HFF-Myc (cell line): ENCODE measurements around the gene RABL3.

Experiments
- DNase-seq: peaks from one replicate; pipeline ENCODE4 v3.0.0-alpha.2; 2011; ENCODE audit warnings: low read depth; ENCODE audit errors: extremely low read depth
- H3K4me3 ChIP-seq: replicated peaks from 2 replicates; pipeline ENCODE4 v1.5.1; 2011; ENCODE audit warnings: low read depth, mild to moderate bottlenecking, control low read depth, low read length
- CTCF ChIP-seq: IDR thresholded peaks from 2 replicates; pipeline ENCODE4 v1.5.1; 2012; ENCODE audit warnings: mild to moderate bottlenecking, low read depth, low read length, control low read depth; ENCODE audit errors: missing control alignments

The RABL3 gene

DNA sequence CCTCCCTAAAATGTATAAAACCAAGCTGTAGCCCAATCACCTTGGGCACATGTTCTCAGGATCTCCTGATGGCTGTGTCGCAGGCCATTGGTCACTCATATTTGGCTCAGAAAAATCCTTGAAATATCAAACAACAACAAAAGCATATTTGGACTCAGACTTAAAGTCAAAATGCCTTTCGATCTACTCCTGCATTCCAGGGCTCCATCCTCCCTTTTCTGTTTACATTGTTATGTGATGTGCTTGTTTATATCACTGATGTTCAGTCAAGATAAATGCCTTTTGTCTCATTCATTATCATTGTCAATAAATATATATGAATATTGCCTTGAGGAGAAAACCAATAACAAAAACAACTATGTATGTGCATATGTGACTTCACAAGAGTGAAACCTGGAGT, 92.0 kb downstream of the RABL3 start:
- H3K4me3 ChIP-seq, result no peak overlapping the region
- DNase-seq, result no peak
- no peak for TF ChIP-seq CTCF

DNA sequence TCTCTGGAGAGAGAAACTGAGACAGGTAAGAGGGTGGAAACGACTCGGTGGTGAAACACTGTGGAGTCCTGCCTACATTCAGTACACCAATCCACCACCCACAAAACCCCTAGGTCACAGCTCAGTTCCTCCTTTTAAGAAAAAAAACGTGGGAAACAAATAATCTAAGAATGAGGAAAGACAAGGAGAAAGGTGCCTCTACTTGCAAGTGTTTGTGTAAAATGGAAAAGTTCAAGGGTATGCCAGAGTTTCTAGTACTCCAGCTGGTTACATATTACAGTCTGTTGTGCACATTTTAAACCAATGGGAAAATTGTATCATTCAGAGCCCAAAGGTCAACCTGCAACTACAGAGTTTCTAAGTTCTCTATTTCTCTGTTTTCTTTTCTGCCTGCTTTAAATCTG, 92.5 kb downstream of the RABL3 start:
- DNase-seq, result no peak
- no peak overlapping the region for H3K4me3 ChIP-seq
- no peak for TF ChIP-seq CTCF

GRCh38 chr3:120648290-120648689, 94.0 kb downstream of the RABL3 start:
- no peak for DNase-seq
- no peak overlapping the region for H3K4me3 ChIP-seq
- TF ChIP-seq CTCF, result no peak

DNA sequence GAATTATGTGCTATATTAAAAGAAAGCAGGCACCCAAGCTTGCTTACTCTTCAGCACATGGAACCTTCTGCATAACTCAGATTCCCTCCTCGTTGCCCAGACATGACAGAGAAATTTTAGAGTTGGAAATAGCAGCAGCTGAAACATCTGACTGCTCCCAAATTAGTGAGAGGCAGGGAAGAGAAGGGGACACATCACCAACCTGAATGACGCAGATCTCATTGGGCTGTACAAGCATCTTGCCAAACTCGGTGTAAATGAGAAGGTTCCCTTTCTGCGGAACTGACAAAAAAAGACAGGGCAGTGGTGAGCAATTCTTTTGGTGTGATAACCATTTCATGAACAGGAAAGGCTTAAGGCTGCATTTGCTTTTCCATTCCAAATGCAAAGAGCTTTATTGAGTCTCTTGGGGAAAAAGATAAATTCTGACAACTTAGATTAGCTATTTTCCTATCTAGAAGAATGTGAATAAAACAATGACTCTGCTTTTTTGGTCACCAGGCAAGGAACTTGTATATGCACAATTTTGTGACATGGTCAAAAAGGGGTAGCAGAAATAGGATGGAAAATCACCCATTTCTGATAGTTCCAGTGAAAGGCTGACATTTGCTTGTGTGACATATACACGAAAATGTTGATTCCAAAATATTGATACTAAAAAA, 95.4 kb downstream of the RABL3 start:
- no peak overlapping the region for H3K4me3 ChIP-seq
- DNase-seq, result no peak
- TF ChIP-seq CTCF, result no peak

DNA sequence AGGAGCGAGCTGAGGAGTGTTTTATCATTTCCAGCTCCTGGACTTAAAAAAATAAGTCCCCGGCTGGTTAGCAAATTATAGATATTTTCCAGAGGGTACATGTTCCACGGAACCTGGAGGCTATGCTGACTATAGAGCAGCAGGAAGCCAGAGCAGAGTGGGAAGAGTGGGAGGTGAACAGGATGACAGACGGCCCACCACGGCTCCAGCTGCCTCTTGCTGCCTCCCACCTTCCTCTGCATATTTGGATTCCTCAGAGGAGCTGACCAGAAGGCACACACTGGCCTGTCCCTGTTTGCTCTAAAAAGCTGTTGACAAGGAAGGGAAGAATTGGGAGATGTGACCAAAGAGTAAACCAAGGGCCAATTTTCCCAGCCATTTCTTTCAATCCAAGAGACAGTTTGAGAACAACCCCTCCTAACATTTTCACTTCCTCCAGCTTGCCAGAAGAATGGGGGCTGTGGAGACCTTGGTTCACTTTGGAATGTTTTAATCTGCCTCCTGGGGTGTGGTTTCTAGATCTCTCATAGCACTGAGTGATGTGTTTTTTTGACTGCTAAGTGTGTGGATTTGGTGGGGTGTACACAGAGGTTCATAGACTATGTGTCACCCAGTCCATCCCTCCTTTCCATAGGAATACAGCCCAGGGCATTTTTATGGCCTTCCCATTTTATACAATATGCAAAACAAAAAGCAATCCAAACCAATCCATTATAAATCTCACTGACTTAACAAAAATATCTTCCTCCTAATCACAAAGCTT, 97.1 kb downstream of the RABL3 start:
- TF ChIP-seq CTCF, result no peak
- DNase-seq, result no peak
- no peak overlapping the region for H3K4me3 ChIP-seq

- TF ChIP-seq CTCF, result no peak
- no peak overlapping the region for H3K4me3 ChIP-seq
- peak; percentile 22 for DNase-seq
Measured at GRCh38 chr3:120642368-120642948, 99.9 kb downstream of the RABL3 start.
